NOMO-1 treated with DMSO at 0.1 percent for 48 hours (cell line): ENCODE results near the gene HPN.

ENCODE experiments used
- DNase-seq: peaks from one replicate; lab custom pipeline; 2025; ENCODE audit not compliant: unreplicated experiment; lab: John Stamatoyannopoulos, UW

The HPN gene

GRCh38 chr19:35080613-35081170 is 39.2 kb downstream of the HPN start:
- no peak for DNase-seq

GRCh38 chr19:35081201-35081600 is 39.7 kb downstream of the HPN start:
- no peak for DNase-seq

GRCh38 chr19:35083691-35084508 is 42.4 kb downstream of the HPN start:
- no peak for DNase-seq

- no peak for DNase-seq
Measured at GRCh38 chr19:35084509-35084762, 42.9 kb downstream of the HPN start.

GRCh38 chr19:35085947-35086346 is 44.4 kb downstream of the HPN start:
- no peak for DNase-seq

- DNase-seq, result no peak
Measured at GRCh38 chr19:35086455-35086854, 44.9 kb downstream of the HPN start.

- DNase-seq, result no peak
Measured at GRCh38 chr19:35087393-35087792, 45.9 kb downstream of the HPN start.

GRCh38 chr19:35088131-35088913 is 46.8 kb downstream of the HPN start:
- DNase-seq, result no peak

GRCh38 chr19:35089554-35089953 is 48.0 kb downstream of the HPN start:
- DNase-seq, result no peak

- no peak for DNase-seq
Measured at GRCh38 chr19:35090160-35090505, 48.6 kb downstream of the HPN start.

GRCh38 chr19:35090506-35091214 is 49.1 kb downstream of the HPN start:
- peak; percentile 29 for DNase-seq

- DNase-seq, result no peak
Measured at GRCh38 chr19:35093430-35093829, 51.9 kb downstream of the HPN start.

GRCh38 chr19:35093941-35094647 is 52.6 kb downstream of the HPN start:
- DNase-seq, result no peak

- DNase-seq, result no peak
Measured at GRCh38 chr19:35094656-35095055, 53.1 kb downstream of the HPN start.

- DNase-seq, result no peak
Measured at GRCh38 chr19:35095667-35096368, 54.3 kb downstream of the HPN start.

- no peak for DNase-seq
Measured at GRCh38 chr19:35098413-35099049, 57.0 kb downstream of the HPN start.

- DNase-seq, result no peak
Measured at GRCh38 chr19:35099155-35099896, 57.8 kb downstream of the HPN start.

GRCh38 chr19:35099897-35100275 is 58.4 kb downstream of the HPN start:
- no peak for DNase-seq
